Measurements from ENCODE around the gene LRIT3.

GRCh38 chr4:109879636-109880314, 31.9 kb downstream of the LRIT3 start:
- TF ChIP-seq ZNF274 (IDR thresholded peaks at IDR 0.05; ENCODE audit: low read depth, low read length), result no peak
- TF ChIP-seq YY1 (IDR thresholded peaks at IDR 0.05; ENCODE audit: insufficient read depth, insufficient read length), result no peak
- no peak for TF ChIP-seq SUZ12 (IDR thresholded peaks at IDR 0.05; ENCODE audit: extremely low read depth, insufficient read depth, insufficient read length)
